ENCODE results near the gene KRR1.

DNA sequence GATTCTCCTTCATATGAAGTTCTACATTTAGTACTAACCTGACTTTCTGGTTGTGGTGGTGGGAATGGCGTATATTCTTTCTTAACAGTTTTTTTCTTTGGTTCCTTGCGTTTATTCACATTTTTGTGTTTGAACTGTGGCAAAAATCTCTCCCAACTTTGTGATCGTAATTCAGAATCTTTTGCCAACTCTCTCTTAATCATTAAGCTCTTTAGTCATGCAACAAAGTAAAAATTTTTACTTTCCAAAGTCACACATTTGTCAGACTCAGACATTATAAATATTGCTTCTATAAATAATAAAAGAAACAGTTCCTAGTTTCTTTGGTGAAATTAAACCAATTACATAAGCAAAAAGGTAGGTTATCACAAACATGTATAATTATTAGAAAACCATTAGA lies 7.5 kb downstream of the KRR1 start:
- TF ChIP-seq EZH2 (IDR thresholded peaks at IDR 0.05; ENCODE audit: low read depth), result no peak
- TF ChIP-seq, protein P1, sequence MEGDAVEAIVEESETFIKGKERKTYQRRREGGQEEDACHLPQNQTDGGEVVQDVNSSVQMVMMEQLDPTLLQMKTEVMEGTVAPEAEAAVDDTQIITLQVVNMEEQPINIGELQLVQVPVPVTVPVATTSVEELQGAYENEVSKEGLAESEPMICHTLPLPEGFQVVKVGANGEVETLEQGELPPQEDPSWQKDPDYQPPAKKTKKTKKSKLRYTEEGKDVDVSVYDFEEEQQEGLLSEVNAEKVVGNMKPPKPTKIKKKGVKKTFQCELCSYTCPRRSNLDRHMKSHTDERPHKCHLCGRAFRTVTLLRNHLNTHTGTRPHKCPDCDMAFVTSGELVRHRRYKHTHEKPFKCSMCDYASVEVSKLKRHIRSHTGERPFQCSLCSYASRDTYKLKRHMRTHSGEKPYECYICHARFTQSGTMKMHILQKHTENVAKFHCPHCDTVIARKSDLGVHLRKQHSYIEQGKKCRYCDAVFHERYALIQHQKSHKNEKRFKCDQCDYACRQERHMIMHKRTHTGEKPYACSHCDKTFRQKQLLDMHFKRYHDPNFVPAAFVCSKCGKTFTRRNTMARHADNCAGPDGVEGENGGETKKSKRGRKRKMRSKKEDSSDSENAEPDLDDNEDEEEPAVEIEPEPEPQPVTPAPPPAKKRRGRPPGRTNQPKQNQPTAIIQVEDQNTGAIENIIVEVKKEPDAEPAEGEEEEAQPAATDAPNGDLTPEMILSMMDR (conservative IDR thresholded peaks at IDR 0.05), result no peak

Measured in PC-9 (cell line).